NCI-H1417 treated with DMSO at 0.1 percent for 48 hours (cell line): Measurements from ENCODE around the gene FAM120B.
"Not testable (repeated sequence)": the region's sequence is repeated elsewhere in the genome, so short reads cannot be mapped to it uniquely, and the experiment has no call there.

Experiments
- DNase-seq: peaks from one replicate; lab custom pipeline; 2025; lab: John Stamatoyannopoulos, UW

The FAM120B gene

DNA sequence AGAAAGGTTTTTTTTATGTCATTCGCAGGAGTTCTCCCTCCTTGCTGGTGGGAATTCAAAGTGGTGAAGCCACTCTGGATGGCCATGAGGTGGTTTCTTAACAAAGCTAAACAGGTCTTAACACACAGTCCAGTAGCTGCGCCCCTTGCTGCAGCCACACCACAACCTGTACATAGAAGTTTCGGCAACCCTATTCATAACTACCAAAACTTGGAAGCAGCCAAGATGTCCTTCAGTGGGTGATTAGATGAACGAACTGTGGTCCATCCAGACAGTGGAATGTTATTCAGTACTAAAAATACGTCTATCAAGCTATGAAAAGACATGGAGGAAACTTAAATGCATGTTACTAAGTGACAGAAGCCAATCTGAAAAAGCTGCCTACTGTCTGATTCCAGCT, 78.9 kb downstream of the FAM120B start:
- DNase-seq, result no peak

DNA sequence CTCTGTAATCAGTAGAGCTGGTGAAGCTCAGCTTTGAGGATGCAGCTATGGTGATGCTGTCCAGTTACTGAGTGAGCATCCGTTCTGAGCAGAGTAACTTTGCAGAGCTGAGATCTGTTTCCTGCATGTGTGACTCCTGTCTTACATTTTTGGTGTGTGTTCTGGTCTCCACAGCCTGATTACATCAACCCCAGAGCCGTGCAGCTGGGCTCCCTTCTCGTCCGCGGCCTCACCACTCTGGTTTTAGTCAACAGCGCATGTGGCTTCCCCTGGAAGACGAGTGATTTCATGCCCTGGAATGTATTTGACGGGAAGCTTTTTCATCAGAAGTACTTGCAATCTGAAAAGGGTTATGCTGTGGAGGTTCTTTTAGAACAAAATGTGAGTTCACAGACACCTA, 81.6 kb downstream of the FAM120B start:
- no peak for DNase-seq

GRCh38 chr6:170393033-170393432, 86.5 kb downstream of the FAM120B start:
- DNase-seq, result no peak

- no peak for DNase-seq
Observed at GRCh38 chr6:170393807-170394399, 87.3 kb downstream of the FAM120B start.

DNA sequence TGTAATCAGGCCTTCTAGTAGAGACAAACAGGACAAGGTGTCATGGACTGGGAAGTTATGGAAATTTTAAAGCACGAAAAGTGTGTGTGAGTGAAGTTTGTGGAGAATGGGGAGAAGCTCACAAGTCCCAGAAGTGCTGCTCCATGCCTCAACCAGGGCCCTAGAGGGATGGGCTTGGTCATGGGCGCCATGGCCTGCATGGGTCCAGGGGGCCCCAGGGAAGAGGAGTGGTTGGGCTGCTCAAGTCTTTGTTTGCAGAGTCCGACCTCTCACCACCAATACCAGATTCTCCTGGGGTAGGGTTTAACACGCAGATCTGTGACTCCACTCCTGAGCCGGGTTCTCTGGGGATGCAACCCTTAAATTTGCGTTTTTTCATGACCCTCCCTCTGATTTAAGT, 88.4 kb downstream of the FAM120B start:
- no peak for DNase-seq

GRCh38 chr6:170398743-170399369, 92.3 kb downstream of the FAM120B start:
- not testable (repeated sequence) for DNase-seq

GRCh38 chr6:170399955-170400558, 93.5 kb downstream of the FAM120B start:
- DNase-seq, result not testable (repeated sequence)

DNA sequence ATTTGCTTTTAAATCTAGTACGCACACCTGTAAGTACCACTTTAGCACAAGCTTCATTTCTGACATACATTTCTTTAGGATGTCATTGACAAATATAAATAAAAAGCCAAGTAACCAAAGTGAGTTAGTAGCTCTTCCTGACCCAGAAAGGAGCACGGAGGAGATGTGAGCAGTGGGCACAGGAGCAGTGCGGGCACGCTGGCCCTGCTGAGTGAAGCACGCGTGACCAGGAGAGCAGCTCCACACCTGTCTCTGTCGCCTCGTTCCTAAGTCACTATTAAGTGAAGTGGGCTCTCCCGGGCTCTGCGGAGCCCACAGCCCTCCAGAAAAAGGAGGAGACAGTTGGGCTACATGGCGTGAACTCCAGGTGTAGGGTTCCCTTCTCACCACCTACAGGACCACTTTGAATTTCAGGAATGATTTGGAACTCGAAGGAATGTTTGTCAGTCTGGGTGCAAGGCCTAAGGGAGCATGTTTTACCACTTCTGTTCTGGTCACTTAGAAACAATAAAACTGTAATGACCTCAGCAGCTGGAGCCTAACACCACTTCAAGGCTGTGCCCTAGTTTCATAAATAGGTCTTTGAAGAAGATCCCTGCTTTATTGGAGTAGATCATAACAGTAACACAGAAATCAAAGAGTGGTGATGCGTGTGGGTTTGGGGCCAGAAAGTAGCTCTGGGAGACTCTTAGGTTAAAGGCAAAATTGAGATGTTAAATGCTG, 95.9 kb downstream of the FAM120B start:
- DNase-seq, result no peak

DNA sequence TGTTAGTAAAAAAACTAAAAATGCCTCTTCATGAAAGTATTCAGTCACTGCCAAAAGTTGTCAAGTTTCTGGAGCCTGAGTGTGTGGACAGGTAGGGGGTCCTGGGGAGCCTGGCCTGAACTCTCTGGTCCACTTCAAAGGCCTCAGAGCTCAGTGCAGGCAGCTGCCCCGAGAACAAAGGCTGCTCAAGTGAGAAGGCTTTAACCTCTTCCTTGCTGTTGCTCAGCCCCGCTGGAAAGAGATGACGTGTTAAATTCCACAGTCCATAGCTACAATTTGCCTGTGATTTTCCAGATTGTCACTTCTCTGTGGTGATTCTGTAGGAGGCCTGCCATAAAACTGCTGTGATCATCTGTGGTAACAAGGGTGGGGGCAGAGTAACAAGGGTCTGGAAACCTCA, 96.9 kb downstream of the FAM120B start:
- DNase-seq, result no peak

DNA sequence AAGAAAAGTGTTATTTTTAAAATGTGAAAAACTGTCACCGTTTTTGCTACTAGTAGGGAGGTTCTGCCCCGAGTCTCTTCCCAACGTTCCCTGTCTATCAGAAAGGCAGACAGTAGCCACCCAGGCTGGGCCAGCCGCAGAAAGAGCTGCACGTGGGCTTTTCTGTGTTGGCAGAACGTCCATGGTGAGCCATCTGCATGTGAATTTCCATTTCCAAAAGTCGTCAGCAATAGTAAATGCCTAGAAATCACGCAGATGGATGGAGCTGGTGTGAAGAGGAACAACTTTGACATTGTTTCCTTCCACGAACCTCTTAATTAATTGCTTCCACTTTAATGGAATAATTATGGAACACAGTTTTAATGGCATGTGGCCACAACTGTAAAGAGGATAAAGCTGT, 97.5 kb downstream of the FAM120B start:
- no peak for DNase-seq

GRCh38 chr6:170404697-170405096, 98.1 kb downstream of the FAM120B start:
- no peak for DNase-seq

- DNase-seq, result no peak
Observed at GRCh38 chr6:170405311-170405975, 98.9 kb downstream of the FAM120B start.

DNA sequence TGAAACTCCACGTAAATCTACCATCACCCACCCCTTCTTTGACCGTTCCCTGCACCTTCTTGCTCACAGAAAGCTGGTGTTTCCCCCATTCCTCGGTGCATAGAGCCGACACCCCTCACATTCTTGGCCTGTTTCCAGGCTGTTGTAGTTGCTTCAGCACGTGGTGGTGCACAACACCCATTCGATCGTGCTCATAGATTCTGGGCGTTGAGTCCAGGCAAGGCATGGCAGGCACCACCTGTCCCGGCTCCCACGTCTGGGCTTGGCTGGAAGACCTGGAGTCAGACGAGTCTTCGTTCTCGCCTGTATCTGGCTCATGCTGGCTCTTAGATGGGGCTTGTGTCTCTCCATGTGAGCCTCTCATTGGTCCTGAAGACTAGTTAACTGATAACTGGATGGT, 100.6 kb downstream of the FAM120B start:
- no peak for DNase-seq

DNA sequence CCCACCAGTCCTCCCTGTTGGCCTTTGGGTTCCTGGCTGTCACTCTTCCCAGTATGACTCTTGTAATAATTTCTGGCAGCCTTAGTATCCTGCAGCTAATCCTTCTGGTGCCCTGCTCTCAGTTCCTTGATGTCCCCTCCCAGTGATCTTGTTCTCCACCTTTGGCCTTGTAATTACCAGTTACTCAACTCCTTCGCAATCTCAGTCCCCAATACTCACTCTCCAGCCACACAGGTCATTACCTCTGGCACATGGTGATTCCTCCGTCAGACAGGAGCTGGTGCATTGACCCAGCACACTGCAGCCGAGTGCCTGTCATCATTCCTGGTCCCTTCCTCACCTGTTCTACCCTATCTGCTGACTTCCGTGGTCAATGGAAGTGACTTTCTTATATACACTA, 101.4 kb downstream of the FAM120B start:
- no peak for DNase-seq

- not testable (repeated sequence) for DNase-seq
Observed at GRCh38 chr6:170409746-170410145, 103.2 kb downstream of the FAM120B start.

DNA sequence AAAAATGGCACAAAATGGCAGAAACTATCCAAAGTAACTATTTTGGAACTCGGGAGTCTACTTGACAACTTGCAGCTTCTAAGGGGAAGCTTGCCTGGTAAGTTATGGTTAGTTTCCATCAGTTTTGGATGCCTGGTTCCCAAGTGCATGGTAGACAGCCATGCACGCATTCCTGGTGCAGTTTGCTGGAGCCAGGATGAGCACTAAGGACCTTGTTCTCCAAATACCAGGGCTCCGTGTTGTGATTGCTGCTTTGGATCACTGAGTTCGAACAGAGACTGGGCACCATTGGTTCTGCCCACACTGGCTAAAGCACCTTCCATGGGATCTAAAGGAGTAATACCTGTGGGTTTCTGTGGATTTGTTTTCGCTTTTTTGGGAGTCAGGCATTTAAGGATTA, 103.7 kb downstream of the FAM120B start:
- DNase-seq, result no peak

- no peak for DNase-seq
Observed at GRCh38 chr6:170415318-170415717, 108.8 kb downstream of the FAM120B start.

DNA sequence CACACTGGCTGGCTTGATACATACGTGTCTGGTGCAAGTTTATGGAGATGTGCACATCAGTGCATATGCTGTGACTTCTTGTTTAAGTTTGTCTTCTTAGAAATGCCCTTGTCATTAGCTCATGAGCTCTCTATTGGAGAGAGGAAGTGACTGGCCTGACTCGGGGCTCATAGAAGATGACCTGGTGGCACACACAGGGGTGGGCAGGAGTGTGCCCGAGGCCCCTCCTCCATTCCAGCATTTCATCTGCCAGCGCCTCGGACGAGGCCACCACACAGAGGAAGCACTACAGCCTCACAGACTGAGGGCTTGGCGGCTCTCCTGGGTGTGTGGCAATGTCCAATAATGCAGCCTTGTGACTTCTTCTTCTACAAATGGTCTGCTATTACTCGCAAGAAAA, 109.7 kb downstream of the FAM120B start:
- no peak for DNase-seq

- no peak for DNase-seq
Observed at GRCh38 chr6:170416959-170417606, 110.5 kb downstream of the FAM120B start.

GRCh38 chr6:170417881-170418280, 111.3 kb downstream of the FAM120B start:
- no peak for DNase-seq

DNA sequence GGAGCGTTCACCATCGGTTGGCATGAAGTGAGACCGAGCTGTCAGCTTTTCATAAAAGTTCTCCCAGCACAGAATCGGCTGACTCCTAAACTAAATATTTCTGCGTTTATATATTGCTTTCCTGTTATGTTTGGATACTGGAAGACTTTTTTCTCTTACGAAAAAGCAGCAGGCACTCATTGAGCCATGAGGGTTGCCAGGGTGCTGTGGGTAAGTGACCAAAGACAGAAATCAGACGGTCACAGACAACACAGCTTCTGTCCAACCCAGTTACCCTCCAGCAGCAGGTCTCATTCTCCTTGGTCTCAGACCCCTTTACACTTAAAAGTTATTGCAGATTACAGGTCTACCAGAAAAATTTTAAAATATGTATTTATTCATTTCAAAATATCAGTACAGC, 113.7 kb downstream of the FAM120B start:
- DNase-seq, result no peak
